ENCODE data around the gene SETD2.

The SETD2 gene

DNA sequence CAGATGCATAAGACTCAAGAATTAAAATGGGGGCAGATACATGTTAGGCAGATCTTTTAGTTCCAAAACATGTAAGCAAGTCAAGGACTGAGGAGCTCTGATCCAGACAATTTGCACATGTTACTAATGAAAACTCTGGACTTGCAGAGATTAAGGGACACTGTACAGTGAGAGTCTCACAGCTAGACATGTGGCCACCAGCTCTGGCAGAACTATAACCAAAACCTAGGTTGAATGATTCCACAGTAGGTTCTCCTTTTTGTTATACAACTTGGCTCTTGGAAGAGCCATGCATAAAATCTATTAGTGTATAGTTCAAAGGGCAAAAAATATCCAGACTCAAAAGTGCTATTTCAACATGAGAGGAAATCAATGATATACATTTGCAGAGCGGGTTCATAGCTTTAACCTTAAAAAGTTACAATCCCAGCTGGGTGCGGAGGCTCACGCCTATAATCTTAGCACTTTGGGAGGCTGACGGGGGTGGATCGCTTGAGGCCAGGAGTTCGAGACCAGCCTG is 61.8 kb downstream of the SETD2 start:
- TF ChIP-seq, protein P1, sequence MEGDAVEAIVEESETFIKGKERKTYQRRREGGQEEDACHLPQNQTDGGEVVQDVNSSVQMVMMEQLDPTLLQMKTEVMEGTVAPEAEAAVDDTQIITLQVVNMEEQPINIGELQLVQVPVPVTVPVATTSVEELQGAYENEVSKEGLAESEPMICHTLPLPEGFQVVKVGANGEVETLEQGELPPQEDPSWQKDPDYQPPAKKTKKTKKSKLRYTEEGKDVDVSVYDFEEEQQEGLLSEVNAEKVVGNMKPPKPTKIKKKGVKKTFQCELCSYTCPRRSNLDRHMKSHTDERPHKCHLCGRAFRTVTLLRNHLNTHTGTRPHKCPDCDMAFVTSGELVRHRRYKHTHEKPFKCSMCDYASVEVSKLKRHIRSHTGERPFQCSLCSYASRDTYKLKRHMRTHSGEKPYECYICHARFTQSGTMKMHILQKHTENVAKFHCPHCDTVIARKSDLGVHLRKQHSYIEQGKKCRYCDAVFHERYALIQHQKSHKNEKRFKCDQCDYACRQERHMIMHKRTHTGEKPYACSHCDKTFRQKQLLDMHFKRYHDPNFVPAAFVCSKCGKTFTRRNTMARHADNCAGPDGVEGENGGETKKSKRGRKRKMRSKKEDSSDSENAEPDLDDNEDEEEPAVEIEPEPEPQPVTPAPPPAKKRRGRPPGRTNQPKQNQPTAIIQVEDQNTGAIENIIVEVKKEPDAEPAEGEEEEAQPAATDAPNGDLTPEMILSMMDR (conservative IDR thresholded peaks at IDR 0.05; ENCODE audit: control insufficient read depth, insufficient read depth, low read depth, low read length) = no peak
- H3K4me3 ChIP-seq (ENCODE audit: control insufficient read depth, low read depth, low read length) = no peak overlapping the region
- DNase-seq (ENCODE audit: low read depth) = no peak

DNA sequence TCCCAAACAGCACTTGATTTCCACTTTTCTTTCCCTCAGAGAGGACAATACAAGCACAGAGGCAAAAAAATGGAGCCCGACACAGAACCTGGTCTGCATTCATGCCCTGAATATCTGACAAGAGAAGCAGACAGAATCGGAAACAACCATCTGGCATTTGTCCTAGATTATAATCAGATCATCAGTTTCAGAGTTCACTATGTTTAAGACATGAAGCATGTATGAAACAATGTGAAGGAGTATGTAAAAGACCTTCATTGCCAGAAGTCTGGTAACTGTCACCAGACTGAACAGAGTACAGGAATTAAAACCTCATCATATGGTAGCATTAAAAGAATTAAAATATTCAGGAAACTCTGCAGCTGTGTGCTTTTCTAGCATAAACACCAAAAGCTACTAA is 65.0 kb downstream of the SETD2 start:
- no peak overlapping the region for H3K4me3 ChIP-seq (ENCODE audit: control insufficient read depth, low read depth, low read length)
- TF ChIP-seq, protein P1 (conservative IDR thresholded peaks at IDR 0.05; ENCODE audit: control insufficient read depth, insufficient read depth, low read depth, low read length) = no peak

DNA sequence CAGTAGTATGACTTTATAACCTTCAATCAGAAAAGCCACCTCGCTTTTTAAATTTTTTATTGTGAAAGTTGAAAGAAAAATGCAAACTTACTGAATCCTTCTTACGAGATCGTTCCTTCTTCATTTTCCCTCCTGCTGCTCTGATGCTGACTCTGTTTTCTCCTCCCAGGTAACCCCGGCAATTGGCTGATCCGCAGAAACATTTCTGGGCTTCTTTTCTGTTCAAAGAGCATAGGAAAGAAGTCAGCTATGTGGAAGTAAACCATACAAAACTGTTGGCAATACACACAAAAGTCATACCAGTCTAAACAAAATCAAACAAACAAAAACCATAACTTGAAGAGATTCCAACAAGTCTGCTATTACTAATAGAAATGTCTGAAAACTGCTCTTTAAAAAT is 66.0 kb downstream of the SETD2 start:
- no peak for DNase-seq (ENCODE audit: low read depth)
- TF ChIP-seq, protein P1 (conservative IDR thresholded peaks at IDR 0.05; ENCODE audit: control insufficient read depth, insufficient read depth, low read depth, low read length) = no peak

More for the DNA sequence above, 65.0 kb downstream of the SETD2 start:
- DNase-seq (ENCODE audit: low read depth) = no peak

DNA sequence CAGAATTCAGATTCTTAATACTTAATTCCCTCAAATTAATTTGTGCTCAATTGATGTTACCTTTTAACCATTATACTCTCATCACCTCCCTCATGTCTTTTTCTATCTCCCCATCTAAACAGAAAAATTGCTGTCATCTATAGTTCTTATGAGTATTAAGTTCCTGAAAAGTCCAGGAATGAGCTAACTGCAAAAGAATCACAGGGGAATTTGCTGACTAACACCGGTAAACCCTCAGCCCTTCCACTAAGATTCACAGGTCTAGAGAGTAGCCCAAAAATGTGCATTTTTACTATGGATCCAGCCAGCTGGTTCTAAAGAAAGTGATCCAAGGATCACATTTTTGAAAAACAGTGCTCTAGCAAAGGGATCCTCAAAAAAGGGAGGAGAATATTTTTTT is 67.0 kb downstream of the SETD2 start:
- no peak overlapping the region for H3K4me3 ChIP-seq (ENCODE audit: control insufficient read depth, low read depth, low read length)
- DNase-seq (ENCODE audit: low read depth) = peak; percentile 42
- TF ChIP-seq, protein P1 (conservative IDR thresholded peaks at IDR 0.05; ENCODE audit: control insufficient read depth, insufficient read depth, low read depth, low read length) = no peak

More for the DNA sequence above, 66.0 kb downstream of the SETD2 start:
- no peak overlapping the region for H3K4me3 ChIP-seq (ENCODE audit: control insufficient read depth, low read depth, low read length)

DNA sequence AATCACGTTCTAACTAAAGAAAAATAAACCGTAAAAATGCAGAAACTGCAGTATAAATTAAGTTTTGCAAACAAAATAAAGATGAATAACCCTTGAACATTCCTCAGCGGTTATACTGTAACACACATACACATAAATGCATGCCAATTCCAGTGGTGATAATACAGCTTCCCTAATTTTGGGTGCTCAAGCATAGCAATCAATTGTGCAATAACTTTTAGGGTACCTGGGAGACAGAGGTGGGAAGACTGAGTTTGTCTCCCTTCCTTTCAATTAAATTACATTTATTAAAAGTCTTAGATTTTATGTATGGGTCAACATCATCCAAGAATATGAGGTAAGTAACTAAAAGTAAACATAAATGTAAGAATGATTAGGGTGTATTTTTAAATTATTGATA is 71.8 kb downstream of the SETD2 start:
- no peak overlapping the region for H3K4me3 ChIP-seq (ENCODE audit: control insufficient read depth, low read depth, low read length)
- no peak for DNase-seq (ENCODE audit: low read depth)
- TF ChIP-seq, protein P1 (conservative IDR thresholded peaks at IDR 0.05; ENCODE audit: control insufficient read depth, insufficient read depth, low read depth, low read length) = no peak

DNA sequence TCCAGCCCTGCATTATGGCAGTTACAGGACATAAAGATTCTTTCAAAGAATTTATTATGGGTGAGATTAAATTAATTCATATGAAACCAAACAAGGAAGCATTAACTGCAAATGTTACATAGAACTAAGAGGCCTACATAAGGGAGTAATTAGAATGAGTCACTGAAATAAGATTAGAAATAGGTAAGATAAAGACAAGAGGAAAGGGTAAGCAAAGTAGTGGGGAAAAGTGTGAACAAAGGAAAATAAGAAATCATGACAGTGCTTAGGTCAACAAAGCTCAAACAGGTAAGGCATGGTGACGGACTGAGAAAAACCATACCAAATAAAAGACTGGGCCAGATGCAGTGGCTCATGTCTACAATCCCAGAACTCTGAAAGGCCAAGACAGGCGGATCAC is 74.3 kb downstream of the SETD2 start:
- TF ChIP-seq, protein P1 (conservative IDR thresholded peaks at IDR 0.05; ENCODE audit: control insufficient read depth, insufficient read depth, low read depth, low read length) = no peak
- DNase-seq (ENCODE audit: low read depth) = no peak
- H3K4me3 ChIP-seq (ENCODE audit: control insufficient read depth, low read depth, low read length) = no peak overlapping the region

DNA sequence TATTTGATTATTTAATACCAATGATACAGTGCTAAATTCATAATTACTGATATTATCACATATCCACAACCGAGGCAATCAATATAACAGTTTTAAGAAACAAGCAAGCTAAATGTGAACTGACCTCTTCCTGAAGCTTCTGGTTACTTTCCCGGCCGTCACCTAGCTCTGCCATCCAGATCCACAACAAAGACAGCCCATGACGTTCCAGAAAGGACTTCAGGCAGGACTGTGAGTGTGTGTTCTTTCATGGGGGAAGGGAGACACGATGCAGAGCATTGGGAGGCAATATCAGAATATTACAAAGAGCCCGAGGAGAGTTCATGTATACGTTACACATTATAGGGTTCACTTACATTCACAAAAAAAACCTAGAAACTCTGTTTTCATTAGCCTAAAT is 77.8 kb downstream of the SETD2 start:
- TF ChIP-seq, protein P1 (conservative IDR thresholded peaks at IDR 0.05; ENCODE audit: control insufficient read depth, insufficient read depth, low read depth, low read length) = no peak
- no peak for DNase-seq (ENCODE audit: low read depth)
- no peak overlapping the region for H3K4me3 ChIP-seq (ENCODE audit: control insufficient read depth, low read depth, low read length)

Measured in fibroblast of mammary gland (primary cell).